Measurements from ENCODE around the gene NAT14. TPM values are rescaled to one million over a fixed set of nuclear protein-coding genes. Genes with fewer than 3 reads are reported as not detected.

Gene NAT14
- polyA plus RNA-seq, 1 donor (not counting 4 experiments of a cell fraction or from before 2014, with no cell fraction given): 11.0 TPM

DNA sequence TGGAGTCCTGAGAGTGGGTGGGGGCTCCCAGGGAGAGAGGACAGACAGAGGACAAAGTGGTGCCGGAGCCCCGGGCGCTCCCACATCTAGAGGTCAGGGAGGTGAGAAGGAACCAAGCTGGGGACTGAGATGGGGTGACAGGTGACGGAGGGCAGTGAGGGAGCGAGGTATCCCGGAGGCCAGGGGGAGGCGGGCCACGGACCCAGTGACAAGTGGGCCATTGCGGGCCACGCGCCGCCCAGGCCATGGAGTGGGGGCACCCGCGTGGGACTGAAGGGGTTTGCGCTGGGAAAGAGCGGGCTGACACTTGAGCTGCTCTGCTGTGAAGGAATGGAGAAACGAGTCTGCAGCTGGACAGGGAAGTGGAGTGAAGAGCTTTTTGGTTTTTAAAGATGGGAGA is 5.9 kb upstream of the NAT14 start:
- FAIRE-seq (no peak), DNase-seq (ENCODE audit: low read depth, low spot score) (no peak)
- no peak overlapping the region for H3K27ac ChIP-seq (ENCODE audit: control insufficient read depth, insufficient read depth, low read length)
- no peaks in the 10 kb centered on the region for H3K9me3 ChIP-seq (ENCODE audit: control insufficient read depth, low read depth, low read length)
- no peaks in the 10 kb centered on the region for H3K27me3 ChIP-seq (ENCODE audit: control insufficient read depth, extremely low read depth, insufficient read depth, low read length)
- no peak overlapping the region for H3K4me2 ChIP-seq (ENCODE audit: control insufficient read depth, extremely low read depth, insufficient read depth, low read depth, low read length)
- no peak overlapping the region for H3K4me3 ChIP-seq (ENCODE audit: control insufficient read depth in 2 of 3, extremely low read depth in 1 of 3, insufficient read depth in 2 of 3, low read depth in 1 of 3, low read length in 3 of 3)
- H3K9ac ChIP-seq (ENCODE audit: control insufficient read depth, extremely low read depth, insufficient read depth, low read length): no peak overlapping the region
- H3K4me1 ChIP-seq (ENCODE audit: control insufficient read depth, extremely low read depth, insufficient read depth, low read length): peaks cover 21% of the 10 kb centered on the region
- dilution Hi-C loops (cut with MboI; ENCODE audit: extremely low pct_ligation_motif_present, low sequenced_read_pairs): no loop called here
- H2AFZ ChIP-seq (ENCODE audit: control insufficient read depth, low read length): no peak overlapping the region
- peaks cover 22% of the 10 kb centered on the region for H3K79me2 ChIP-seq (ENCODE audit: control insufficient read depth, insufficient read depth, low read length)
- H3K9me1 ChIP-seq (ENCODE audit: control insufficient read depth, extremely low read depth, insufficient read depth, low read length): no peaks in the 10 kb centered on the region
- TF ChIP-seq EZH2 (IDR thresholded peaks at IDR 0.05; ENCODE audit: low read length): no peak
- TF ChIP-seq, protein P1, sequence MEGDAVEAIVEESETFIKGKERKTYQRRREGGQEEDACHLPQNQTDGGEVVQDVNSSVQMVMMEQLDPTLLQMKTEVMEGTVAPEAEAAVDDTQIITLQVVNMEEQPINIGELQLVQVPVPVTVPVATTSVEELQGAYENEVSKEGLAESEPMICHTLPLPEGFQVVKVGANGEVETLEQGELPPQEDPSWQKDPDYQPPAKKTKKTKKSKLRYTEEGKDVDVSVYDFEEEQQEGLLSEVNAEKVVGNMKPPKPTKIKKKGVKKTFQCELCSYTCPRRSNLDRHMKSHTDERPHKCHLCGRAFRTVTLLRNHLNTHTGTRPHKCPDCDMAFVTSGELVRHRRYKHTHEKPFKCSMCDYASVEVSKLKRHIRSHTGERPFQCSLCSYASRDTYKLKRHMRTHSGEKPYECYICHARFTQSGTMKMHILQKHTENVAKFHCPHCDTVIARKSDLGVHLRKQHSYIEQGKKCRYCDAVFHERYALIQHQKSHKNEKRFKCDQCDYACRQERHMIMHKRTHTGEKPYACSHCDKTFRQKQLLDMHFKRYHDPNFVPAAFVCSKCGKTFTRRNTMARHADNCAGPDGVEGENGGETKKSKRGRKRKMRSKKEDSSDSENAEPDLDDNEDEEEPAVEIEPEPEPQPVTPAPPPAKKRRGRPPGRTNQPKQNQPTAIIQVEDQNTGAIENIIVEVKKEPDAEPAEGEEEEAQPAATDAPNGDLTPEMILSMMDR (optimal IDR thresholded peaks at IDR 0.05 in 1 of 3, IDR thresholded peaks at IDR 0.05 in 1 of 3, conservative IDR thresholded peaks at IDR 0.05 in 1 of 3; ENCODE audit: extremely low read depth in 1 of 3, insufficient read depth in 2 of 3, low read length in 3 of 3): no peak
- no peaks in the 10 kb centered on the region for H4K20me1 ChIP-seq (ENCODE audit: control insufficient read depth, extremely low read depth, insufficient read depth, low read length)
- no peaks in the 10 kb centered on the region for H3K36me3 ChIP-seq (ENCODE audit: control insufficient read depth in 2 of 2, extremely low read depth in 1 of 2, insufficient read depth in 2 of 2, low read length in 2 of 2)

DNA sequence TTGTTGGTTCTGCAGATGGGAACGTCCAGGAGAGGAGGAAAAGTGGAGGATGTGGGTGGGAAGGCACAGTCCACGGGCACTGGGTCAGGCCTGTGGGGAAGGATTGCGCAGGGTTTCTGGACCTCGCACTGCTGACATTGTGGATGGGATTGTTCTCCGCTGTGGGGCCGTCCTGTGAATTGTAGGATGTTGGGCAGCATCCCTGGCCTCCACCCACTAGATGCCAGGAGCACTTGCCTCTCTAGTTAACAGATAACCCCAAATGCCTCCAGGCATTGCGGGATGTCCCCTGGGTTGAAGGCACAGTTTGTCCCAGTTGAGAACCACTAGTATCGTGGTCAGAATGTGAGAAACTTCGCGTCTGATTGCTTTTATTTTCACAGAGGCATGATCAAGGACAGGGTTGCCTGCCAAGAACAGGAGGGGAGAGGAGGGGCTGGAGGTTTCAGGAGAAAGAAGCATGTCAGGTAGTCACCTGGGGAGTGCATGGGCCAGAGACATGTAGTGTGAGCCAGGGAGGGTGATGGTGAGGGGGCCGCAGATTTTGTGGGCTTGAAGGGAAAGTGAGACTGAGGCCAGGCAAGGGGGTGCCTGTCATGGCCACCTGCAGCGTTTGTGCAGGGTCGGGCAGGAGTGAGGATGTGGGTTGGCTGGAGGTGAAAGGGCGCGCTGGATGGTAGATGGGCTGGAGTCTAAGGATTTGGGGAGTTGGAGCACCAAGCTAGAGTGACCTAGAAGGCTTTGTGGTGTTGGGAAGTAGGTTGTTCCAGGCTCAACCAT is 5.3 kb upstream of the NAT14 start:
- FAIRE-seq (no peak), DNase-seq (ENCODE audit: low read depth, low spot score) (no peak)
- no peaks in the 10 kb centered on the region for H3K36me3 ChIP-seq (ENCODE audit: control insufficient read depth in 2 of 2, extremely low read depth in 1 of 2, insufficient read depth in 2 of 2, low read length in 2 of 2)
- peaks cover 22% of the 10 kb centered on the region for H3K79me2 ChIP-seq (ENCODE audit: control insufficient read depth, insufficient read depth, low read length)
- H4K20me1 ChIP-seq (ENCODE audit: control insufficient read depth, extremely low read depth, insufficient read depth, low read length): no peaks in the 10 kb centered on the region
- no peak overlapping the region for H3K4me2 ChIP-seq (ENCODE audit: control insufficient read depth, extremely low read depth, insufficient read depth, low read depth, low read length)
- no peaks in the 10 kb centered on the region for H3K9me1 ChIP-seq (ENCODE audit: control insufficient read depth, extremely low read depth, insufficient read depth, low read length)
- no peaks in the 10 kb centered on the region for H3K9me3 ChIP-seq (ENCODE audit: control insufficient read depth, low read depth, low read length)
- H3K27ac ChIP-seq (ENCODE audit: control insufficient read depth, insufficient read depth, low read length): no peak overlapping the region
- no peak overlapping the region for H3K9ac ChIP-seq (ENCODE audit: control insufficient read depth, extremely low read depth, insufficient read depth, low read length)
- peaks cover 22% of the 10 kb centered on the region for H3K4me1 ChIP-seq (ENCODE audit: control insufficient read depth, extremely low read depth, insufficient read depth, low read length)
- H3K4me3 ChIP-seq (ENCODE audit: control insufficient read depth in 2 of 3, extremely low read depth in 1 of 3, insufficient read depth in 2 of 3, low read depth in 1 of 3, low read length in 3 of 3): no peak overlapping the region
- no peaks in the 10 kb centered on the region for H3K27me3 ChIP-seq (ENCODE audit: control insufficient read depth, extremely low read depth, insufficient read depth, low read length)
- dilution Hi-C loops (cut with MboI; ENCODE audit: extremely low pct_ligation_motif_present, low sequenced_read_pairs): no loop called here
- H2AFZ ChIP-seq (ENCODE audit: control insufficient read depth, low read length): no peak overlapping the region
- TF ChIP-seq, protein P1 (optimal IDR thresholded peaks at IDR 0.05 in 1 of 3, IDR thresholded peaks at IDR 0.05 in 1 of 3, conservative IDR thresholded peaks at IDR 0.05 in 1 of 3; ENCODE audit: extremely low read depth in 1 of 3, insufficient read depth in 2 of 3, low read length in 3 of 3): no peak
- TF ChIP-seq EZH2 (IDR thresholded peaks at IDR 0.05; ENCODE audit: low read length): no peak

Measured in keratinocyte (primary cell).